ENCODE data around the gene HTR1D. TPM values are rescaled to one million over a fixed set of nuclear protein-coding genes. Genes with fewer than 3 reads are reported as not detected.

Gene HTR1D
- total RNA-seq, 1 donor from 2014 or later = 0.26 TPM

GRCh38 chr1:23187637-23188036 lies 29.7 kb downstream of the HTR1D start:
- no peak for DNase-seq (ENCODE audit: low read depth, low spot score)

DNA sequence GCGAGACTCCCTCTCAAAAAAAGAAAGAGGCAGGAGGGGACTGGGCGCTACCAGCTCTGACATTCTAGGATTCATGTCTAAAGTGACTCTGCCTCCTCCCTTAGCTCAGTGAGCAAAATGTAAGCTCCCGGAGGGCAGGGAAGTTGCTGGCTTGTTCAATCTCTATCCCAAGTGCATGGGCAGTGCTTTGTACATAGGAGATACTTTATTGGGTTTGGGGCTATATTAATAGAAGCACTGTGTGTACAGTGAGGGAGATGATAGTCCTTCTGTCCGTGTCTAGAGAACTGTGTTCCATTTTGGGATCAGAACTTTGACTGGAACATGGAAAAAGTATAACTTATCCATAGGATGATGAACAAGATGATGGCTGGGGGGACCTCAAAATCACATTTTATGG lies 31.9 kb downstream of the HTR1D start:
- DNase-seq (ENCODE audit: low read depth, low spot score) = no peak

- no peak for DNase-seq (ENCODE audit: low read depth, low spot score)
Observed at GRCh38 chr1:23184212-23184934, 32.9 kb downstream of the HTR1D start.

DNA sequence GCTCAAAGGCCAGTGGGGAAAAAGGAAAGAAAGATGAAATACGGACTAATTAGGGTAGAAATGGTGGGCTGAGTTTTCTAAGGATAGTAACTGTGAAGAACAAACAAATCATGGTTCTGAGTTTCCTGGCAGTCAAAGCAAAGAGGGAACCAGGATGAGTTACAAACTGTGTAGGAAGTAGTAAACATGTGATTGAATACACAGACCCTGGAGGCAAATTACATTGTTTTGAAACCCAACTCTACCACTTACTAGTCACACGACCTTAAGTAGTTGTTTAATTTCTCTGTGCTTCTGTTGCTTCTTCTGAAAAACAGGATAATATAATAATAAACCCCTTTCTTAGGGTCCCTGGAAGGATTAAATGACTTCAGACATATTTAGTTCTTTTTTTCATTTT lies 37.4 kb downstream of the HTR1D start:
- no peak for DNase-seq (ENCODE audit: low read depth, low spot score)

DNA sequence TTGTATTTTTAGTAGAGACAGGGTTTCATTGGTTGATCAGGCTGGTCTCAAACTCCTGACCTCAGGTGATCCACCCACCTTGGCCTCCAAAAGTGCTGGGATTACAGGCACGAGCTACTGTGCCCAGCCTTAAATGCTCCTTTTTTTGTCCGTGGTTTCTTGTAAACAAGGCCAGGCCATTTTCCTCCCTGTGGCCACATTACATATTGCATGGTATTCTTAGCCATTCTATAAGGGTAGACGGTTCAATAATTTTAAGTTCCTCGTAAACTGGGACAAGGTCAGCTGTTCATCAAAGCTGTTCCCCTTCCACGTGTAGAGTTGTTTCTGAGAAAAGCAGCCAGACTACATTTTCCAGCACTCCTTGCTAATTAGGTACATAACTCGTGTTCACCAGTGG lies 38.4 kb downstream of the HTR1D start:
- DNase-seq (ENCODE audit: low read depth, low spot score) = no peak

GRCh38 chr1:23178414-23178813 lies 38.9 kb downstream of the HTR1D start:
- no peak for DNase-seq (ENCODE audit: low read depth, low spot score)

DNA sequence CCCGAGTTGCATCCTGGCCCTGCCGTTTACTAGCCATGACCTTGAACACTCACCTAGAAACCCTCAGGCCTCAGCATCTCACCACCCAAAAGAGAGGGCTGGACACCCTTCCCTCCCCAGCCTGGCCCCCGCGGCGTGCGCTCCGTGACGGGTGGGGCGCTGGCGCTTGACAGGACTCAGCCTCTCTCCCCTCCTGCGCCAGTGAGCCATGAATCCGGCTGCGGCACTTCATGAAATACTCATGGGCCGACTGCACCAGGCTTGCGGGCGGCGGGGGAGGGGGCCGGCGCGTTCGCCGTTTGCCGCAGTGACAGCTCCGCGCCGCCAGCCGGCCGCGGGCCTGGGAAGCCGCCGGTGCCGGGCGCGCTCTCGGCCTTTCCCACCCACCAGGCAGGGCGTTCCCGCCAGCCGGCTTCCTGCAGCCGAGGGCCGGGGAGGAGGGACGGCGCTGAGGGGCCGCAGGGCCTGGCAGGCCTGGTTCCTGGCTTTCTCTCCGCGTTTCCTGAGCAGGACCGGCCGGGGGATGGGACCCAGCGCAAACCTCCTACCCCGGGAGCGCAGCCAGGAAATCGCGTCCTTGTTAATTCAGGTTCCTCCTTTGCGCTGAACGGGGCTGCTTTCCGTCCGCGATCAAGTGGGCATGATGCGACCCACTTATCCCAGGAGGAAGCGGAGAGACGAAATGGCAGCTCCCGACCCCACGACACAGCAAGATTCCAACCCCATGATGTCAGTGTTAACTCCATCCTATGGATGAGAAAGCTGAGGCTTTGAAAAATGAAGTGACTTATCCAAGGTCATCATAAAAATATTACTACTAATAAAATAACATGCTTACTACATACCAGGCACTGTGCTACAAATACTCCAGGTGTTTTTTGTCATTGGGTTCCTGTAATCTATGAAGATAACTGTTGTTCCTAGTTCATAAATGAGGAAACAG lies 39.6 kb downstream of the HTR1D start:
- peak; percentile 80 for DNase-seq (ENCODE audit: low read depth, low spot score)

DNA sequence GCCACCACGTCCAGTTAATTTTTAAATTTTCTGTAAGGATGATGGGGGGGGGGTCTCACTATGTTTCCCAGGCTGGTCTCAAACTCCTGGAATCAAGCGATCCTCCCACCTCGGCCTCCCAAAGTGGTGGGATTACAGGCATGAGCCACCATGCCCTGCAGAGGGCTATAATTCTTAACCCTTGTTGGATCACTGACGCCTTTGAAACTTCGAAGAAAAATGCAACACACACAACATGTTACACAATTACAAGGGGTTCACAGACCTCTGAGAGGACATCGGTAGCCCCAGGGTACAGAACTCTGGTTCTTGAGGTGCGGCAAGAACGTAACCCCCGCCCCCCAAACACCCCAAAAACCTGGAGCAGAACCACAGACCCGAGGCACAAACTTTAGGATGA lies 40.3 kb downstream of the HTR1D start:
- no peak for DNase-seq (ENCODE audit: low read depth, low spot score)

DNA sequence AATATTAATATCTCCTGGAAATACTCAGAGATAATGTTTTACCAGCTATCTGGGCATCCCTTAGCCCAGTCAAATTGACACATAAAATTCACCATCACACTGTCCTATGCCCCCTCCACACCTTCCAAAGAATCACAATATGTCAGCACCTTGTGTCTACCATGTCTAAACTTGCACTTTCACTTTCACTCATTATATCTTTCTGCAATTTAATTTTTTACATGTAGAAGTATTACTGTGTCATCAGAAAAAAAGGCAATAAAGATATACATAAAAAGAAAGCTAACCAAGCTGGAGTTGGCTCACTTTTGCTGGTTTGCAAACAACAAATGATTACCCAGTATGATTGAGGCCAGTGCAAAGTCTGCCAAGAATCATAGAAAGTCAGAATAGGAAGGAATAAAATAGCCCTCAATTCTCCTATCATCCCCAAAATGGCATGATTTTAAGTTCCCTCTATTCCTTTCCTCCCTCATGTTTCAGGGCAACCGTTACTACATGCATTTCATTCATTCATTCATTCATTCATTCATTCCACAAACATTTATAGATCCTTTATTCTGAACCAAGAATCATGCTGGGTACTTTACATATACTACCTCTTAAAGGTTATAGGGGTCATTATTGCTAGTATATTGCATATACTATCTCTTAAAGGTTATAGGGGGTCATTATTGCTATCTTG lies 42.7 kb downstream of the HTR1D start:
- no peak for DNase-seq (ENCODE audit: low read depth, low spot score)

DNA sequence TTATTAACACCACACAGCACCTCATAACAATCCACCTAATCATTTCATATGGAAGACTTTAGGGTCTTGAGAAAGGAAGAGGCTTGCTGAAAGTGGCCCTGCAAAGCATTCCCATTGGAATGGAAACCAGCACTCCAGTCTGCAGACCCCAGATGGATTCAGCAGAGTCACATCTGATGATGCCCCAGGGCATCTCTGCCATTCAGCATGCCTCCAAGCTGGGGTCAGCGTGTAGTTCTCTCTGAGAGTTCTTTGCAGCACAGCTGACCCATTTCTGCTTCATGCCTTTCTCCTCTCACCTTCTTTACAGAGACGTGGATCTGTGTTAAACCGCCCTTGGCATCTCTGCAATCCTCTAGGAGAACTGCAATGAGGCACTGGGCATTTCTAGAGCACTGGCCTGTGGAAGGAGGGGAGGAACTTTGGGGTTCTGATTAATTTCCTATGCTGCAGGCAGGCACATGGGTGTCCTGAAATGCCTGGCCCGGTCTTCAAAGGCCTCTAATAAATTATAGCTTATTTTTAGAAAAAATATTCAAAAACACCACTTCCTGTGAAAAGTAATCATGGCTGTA lies 46.0 kb downstream of the HTR1D start:
- DNase-seq (ENCODE audit: low read depth, low spot score) = no peak

DNA sequence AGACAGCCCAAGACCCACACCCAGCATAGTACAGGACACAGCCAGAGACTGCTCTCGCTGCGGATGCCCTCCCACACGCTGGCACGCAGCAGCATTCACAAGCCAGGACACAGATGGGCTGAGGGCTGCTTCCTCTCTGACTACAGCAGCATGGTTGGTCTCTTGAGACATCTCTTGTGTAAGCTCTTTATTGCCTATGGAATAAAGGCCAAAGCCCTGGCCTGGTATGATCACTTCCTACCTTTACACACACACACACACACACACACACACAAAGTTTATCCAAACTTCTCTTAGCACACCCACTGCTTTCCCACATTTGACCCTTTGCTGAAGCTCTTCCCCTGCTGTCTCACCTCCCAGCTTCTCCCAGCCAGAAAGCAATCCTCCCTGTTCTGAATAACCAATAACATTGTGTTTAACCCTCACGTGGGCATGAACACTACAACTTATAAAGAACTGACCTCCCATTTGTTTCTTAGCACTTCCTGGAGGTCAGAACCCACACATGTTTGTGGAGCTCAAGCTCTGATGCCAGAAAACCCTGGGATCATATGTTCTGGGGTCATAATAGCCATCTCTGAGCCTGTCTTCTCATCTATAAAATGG lies 47.5 kb downstream of the HTR1D start:
- peak; percentile 78 for DNase-seq (ENCODE audit: low read depth, low spot score)

GRCh38 chr1:23169195-23169575 lies 48.1 kb downstream of the HTR1D start:
- DNase-seq (ENCODE audit: low read depth, low spot score) = no peak

- DNase-seq (ENCODE audit: low read depth, low spot score) = peak; percentile 66
Observed at GRCh38 chr1:23168445-23169194, 48.7 kb downstream of the HTR1D start, which contains the start of gene LUZP1. Gene LUZP1 (minus strand): TSS chr1:23168856.

DNA sequence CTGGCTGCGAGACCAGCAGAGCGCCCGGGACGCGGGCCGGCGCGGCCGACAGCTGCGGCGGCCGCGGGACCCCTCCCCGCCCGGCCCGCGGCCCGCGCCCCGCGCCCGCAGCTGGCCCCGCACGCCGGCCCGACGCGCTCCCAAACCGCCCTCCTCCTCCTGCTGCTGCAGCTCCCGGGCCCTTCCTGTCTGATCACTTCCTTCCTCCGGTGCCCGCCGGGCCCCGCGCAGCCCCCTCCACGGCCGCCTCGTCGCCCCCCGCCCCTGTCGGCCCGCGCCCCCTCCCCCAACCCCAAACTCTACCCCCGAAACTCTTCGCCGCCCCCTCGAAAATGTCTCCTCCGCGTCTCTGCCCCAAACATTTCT lies 49.2 kb downstream of the HTR1D start:
- DNase-seq (ENCODE audit: low read depth, low spot score) = no peak

DNA sequence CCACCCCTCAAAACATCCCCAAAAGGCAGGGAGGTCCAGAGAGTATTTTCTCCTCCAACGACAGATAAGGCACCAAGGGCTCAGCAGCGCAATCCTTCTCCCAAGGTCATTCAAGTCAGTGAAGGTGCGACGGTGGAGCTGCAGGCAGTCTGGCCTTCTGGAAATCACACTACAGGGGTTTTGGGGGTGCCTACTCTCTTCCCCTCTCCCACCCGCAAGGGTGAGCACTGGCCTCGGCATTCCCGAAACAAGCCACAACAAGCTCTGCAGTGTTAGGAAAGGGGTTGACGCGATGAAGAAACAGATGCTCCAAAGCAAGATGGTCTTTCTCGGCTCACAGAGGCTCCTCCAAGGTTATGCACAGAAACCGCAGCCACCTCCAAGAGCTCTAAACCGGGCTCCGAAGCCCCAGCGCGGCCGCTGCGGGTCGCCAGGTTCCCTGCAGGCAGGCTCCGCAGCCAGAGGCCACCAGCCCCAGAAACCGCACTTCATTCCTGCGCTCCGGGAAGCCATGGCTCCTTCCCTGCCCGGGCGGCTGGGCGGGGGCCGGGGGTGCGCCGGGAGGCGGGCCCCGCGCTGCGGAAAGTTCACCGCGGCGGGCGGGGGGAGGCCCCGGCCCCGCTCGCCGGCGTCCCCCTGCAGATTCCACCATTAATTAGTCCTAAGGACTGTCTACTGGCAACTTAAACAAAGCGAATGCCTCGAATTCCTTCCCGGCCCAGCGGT lies 49.8 kb downstream of the HTR1D start:
- DNase-seq (ENCODE audit: low read depth, low spot score) = no peak

GRCh38 chr1:23166854-23167253 lies 50.4 kb downstream of the HTR1D start:
- no peak for DNase-seq (ENCODE audit: low read depth, low spot score)

- DNase-seq (ENCODE audit: low read depth, low spot score) = no peak
Observed at GRCh38 chr1:23163395-23163794, 53.9 kb downstream of the HTR1D start.

- no peak for DNase-seq (ENCODE audit: low read depth, low spot score)
Observed at GRCh38 chr1:23159963-23160877, 57.1 kb downstream of the HTR1D start.

GRCh38 chr1:23156940-23157339 lies 60.4 kb downstream of the HTR1D start:
- DNase-seq (ENCODE audit: low read depth, low spot score) = no peak

Data from pulmonary artery endothelial cell (primary cell).